BE2C (cell line): Measurements from ENCODE around the gene MARS1.

Source experiments
- DNase-seq: peaks from one replicate; pipeline ENCODE4 v3.0.0-alpha.2; 2020
- H3K27me3 ChIP-seq: fragments of 250-450 bp; sonication (Bioruptor Pico); 2 replicates; pipeline ENCODE4 v1.5.1; 2020; ENCODE audit warnings: mild to moderate bottlenecking
- H3K36me3 ChIP-seq: fragments of 250-450 bp; sonication (Bioruptor Pico); 2 replicates; pipeline ENCODE4 v1.5.1; 2020; ENCODE audit warnings: mild to moderate bottlenecking
- H3K4me1 ChIP-seq: fragments of 250-450 bp; sonication (Bioruptor Pico); 2 replicates; pipeline ENCODE4 v1.5.1; 2020
- H3K4me3 ChIP-seq: 2 replicates; pipeline ENCODE4 v1.5.1; 2011; ENCODE audit warnings: low read depth, low read length
- H3K9me3 ChIP-seq: fragments of 250-450 bp; sonication (Bioruptor Pico); 2 replicates; pipeline ENCODE4 v1.5.1; 2020
- CTCF ChIP-seq: IDR thresholded peaks from 2 replicates; pipeline ENCODE4 v1.5.1; 2012; ENCODE audit warnings: mild to moderate bottlenecking, low read depth, low read length

Gene MARS1

GRCh38 chr12:57550641-57551549 lies 63.0 kb downstream of the MARS1 start:
- Histone ChIP-seq H3K36me3 (no peaks in the 10 kb centered on the region), H3K4me1 (peaks cover 19% of the 10 kb centered on the region), H3K4me3 (peak overlapping the region; percentile 89), H3K27me3 (no peaks in the 10 kb centered on the region), H3K9me3 (no peaks in the 10 kb centered on the region)
- no peak for TF ChIP-seq CTCF
- no peak for DNase-seq

- peaks cover 19% of the 10 kb centered on the region for H3K4me1 ChIP-seq
Observed at GRCh38 chr12:57551637-57552305, 63.9 kb downstream of the MARS1 start.

GRCh38 chr12:57552306-57552651 lies 64.4 kb downstream of the MARS1 start:
- no peak for DNase-seq
- Histone ChIP-seq H3K4me1 (peaks cover 19% of the 10 kb centered on the region), H3K36me3 (no peaks in the 10 kb centered on the region), H3K9me3 (no peaks in the 10 kb centered on the region), H3K4me3 (peak overlapping the region; percentile 15), H3K27me3 (no peaks in the 10 kb centered on the region)
- TF ChIP-seq CTCF: no peak

More at GRCh38 chr12:57551637-57552305, 63.9 kb downstream of the MARS1 start:
- H3K36me3 ChIP-seq: no peaks in the 10 kb centered on the region
- H3K9me3 ChIP-seq: no peaks in the 10 kb centered on the region
- H3K27me3 ChIP-seq: no peaks in the 10 kb centered on the region
- no peak for DNase-seq
- peak overlapping the region; percentile 15; the same call in 1 of the 2 replicates for H3K4me3 ChIP-seq
- TF ChIP-seq CTCF: no peak

- DNase-seq: peak; percentile 38
Observed at GRCh38 chr12:57552835-57553313, 65.0 kb downstream of the MARS1 start.

GRCh38 chr12:57553343-57554202 lies 65.7 kb downstream of the MARS1 start:
- H3K9me3 ChIP-seq: no peaks in the 10 kb centered on the region
- H3K27me3 ChIP-seq: no peaks in the 10 kb centered on the region
- no peak for TF ChIP-seq CTCF
- H3K4me1 ChIP-seq: peaks cover 19% of the 10 kb centered on the region
- peak; percentile 32 for DNase-seq
- peak overlapping the region; percentile 15; the same call in 1 of the 2 replicates for H3K4me3 ChIP-seq
- no peaks in the 10 kb centered on the region for H3K36me3 ChIP-seq

More at GRCh38 chr12:57552835-57553313, 65.0 kb downstream of the MARS1 start:
- H3K4me1 ChIP-seq: peaks cover 19% of the 10 kb centered on the region
- H3K9me3 ChIP-seq: no peaks in the 10 kb centered on the region
- H3K27me3 ChIP-seq: no peaks in the 10 kb centered on the region
- H3K36me3 ChIP-seq: no peaks in the 10 kb centered on the region
- TF ChIP-seq CTCF: no peak
- peak overlapping the region; percentile 15 for H3K4me3 ChIP-seq
